H1 (cell line): ENCODE measurements around the gene KRTAP21-2. TPM values are rescaled to one million over a fixed set of nuclear protein-coding genes. Genes with fewer than 3 reads are reported as not detected.
"Not testable (repeated sequence)": the region's sequence is repeated elsewhere in the genome, so short reads cannot be mapped to it uniquely, and the experiment has no call there.

Source experiments
- CTCF ChIA-PET: fragments of 300-600 bp; sonication (Branson Sonifier 250); formaldehyde crosslinking; loops from one replicate; lab custom pipeline; 2021; ENCODE audit not compliant: partially characterized antibody; lab: Charles Lee
- POLR2A ChIA-PET: fragments of 300-600 bp; sonication (Branson Sonifier 250); formaldehyde crosslinking; loops from one replicate; lab custom pipeline; 2021; ENCODE audit warnings: inconsistent platforms; ENCODE audit not compliant: partially characterized antibody; lab: Charles Lee
- DNase-seq, 2 experiments: peaks; one replicate each; pipeline versions ENCODE4 v3.0.0 to v3.0.0-alpha.2; 2010 to 2022; ENCODE audit warnings: low spot score in 2 of 2, low read depth in 1 of 2, mixed read lengths in 1 of 2
- FAIRE-seq: peaks from 2 replicates; lab custom pipeline; 2011; peaks lifted over from hg19 to GRCh38; lab: Jason Lieb, UNC
- H2AFZ ChIP-seq: 2 replicates; pipeline ENCODE4 v1.8.1; 2012; ENCODE audit warnings: low read length, inconsistent platforms
- H2AK5ac ChIP-seq: 2 replicates; pipeline ENCODE4 v1.6.1; 2013; ENCODE audit warnings: low read depth, low read length
- H2BK120ac ChIP-seq: replicated peaks from 2 replicates; pipeline ENCODE3; 2013; ENCODE audit warnings: low read depth, low read length, inconsistent platforms
- H2BK12ac ChIP-seq: 2 replicates; pipeline ENCODE4 v1.6.1; 2013; ENCODE audit warnings: low read depth, low read length
- H2BK15ac ChIP-seq: 2 replicates; pipeline ENCODE4 v1.6.1; 2013; ENCODE audit warnings: low read length
- H2BK20ac ChIP-seq: 2 replicates; pipeline ENCODE4 v1.6.1; 2013; ENCODE audit warnings: low read length
- H2BK5ac ChIP-seq: 2 replicates; pipeline ENCODE4 v1.6.1; 2013; ENCODE audit warnings: low read depth, low read length
- H3K14ac ChIP-seq: 2 replicates; pipeline ENCODE4 v1.6.1; 2013; ENCODE audit warnings: inconsistent platforms; ENCODE audit not compliant: insufficient read length
- H3K18ac ChIP-seq: 2 replicates; pipeline ENCODE4 v1.6.1; 2013; ENCODE audit warnings: low read length; ENCODE audit errors: extremely low read depth
- H3K23ac ChIP-seq: 2 replicates; pipeline ENCODE4 v1.6.1; 2013; ENCODE audit warnings: inconsistent platforms; ENCODE audit not compliant: insufficient read length
- H3K23me2 ChIP-seq: 2 replicates; pipeline ENCODE4 v1.6.1; 2013; ENCODE audit warnings: low read depth, low read length
- H3K27ac ChIP-seq: 2 replicates; pipeline ENCODE4 v1.6.1; 2011; ENCODE audit warnings: low read depth, low read length, inconsistent platforms
- H3K27me3 ChIP-seq, 4 experiments: replicated peaks in 1 of 4; 1 replicate in 1 of 4; 2 replicates in 3 of 4; pipeline versions ENCODE4 v1.6.1 to v1.8.1; 2011 to 2013; ENCODE audit warnings: low read length in 3 of 4, mild to moderate bottlenecking in 3 of 4, inconsistent platforms in 2 of 4, mixed read lengths in 2 of 4, moderate library complexity in 1 of 4; ENCODE audit not compliant: control insufficient read depth in 3 of 4, insufficient read depth in 3 of 4; ENCODE audit errors: extremely low read depth in 1 of 4
- H3K36me3 ChIP-seq, 4 experiments: 2 replicates each; pipeline versions ENCODE4 v1.6.1 to v1.8.1; 2011 to 2013; ENCODE audit warnings: mild to moderate bottlenecking in 4 of 4, low read length in 3 of 4, moderate library complexity in 2 of 4, control low read depth in 1 of 4, inconsistent platforms in 1 of 4; ENCODE audit not compliant: insufficient read depth in 4 of 4, control insufficient read depth in 2 of 4
- H3K4ac ChIP-seq: replicated peaks from 2 replicates; pipeline ENCODE3; 2013; ENCODE audit warnings: low read length, low read depth, mixed read lengths, inconsistent platforms; ENCODE audit not compliant: insufficient read length
- H3K4me1 ChIP-seq, 4 experiments: replicated peaks in 1 of 4; 1 replicate in 1 of 4; 2 replicates in 3 of 4; pipeline versions ENCODE4 v1.6.1 to v1.8.1; 2011 to 2013; ENCODE audit warnings: low read length in 3 of 4, inconsistent platforms in 2 of 4, mixed read lengths in 1 of 4; ENCODE audit not compliant: insufficient read depth in 4 of 4, control insufficient read depth in 3 of 4
- H3K4me2 ChIP-seq, 2 experiments: 2 replicates each; pipeline versions ENCODE4 v1.6.1 to v1.8.1; 2011 to 2013; ENCODE audit warnings: low read depth in 2 of 2, low read length in 2 of 2, control low read depth in 1 of 2, inconsistent platforms in 1 of 2, mild to moderate bottlenecking in 1 of 2; ENCODE audit not compliant: insufficient read depth in 1 of 2
- H3K4me3 ChIP-seq, 4 experiments: fragments of 200-600, 300-600 bp in 1 of 4; sonication (generic), shearing (Covaris generic), sonication (Bioruptor Twin) in 1 of 4; 2 replicates each; pipeline versions ENCODE4 v1.5.1 to v1.8.1; 2011 to 2016; ENCODE audit warnings: low read length in 4 of 4, low read depth in 3 of 4, control low read depth in 2 of 4, inconsistent platforms in 2 of 4, mild to moderate bottlenecking in 2 of 4, mixed read lengths in 1 of 4, moderate library complexity in 1 of 4; ENCODE audit not compliant: insufficient read depth in 2 of 4; ENCODE audit errors: extremely low read depth in 1 of 4
- H3K56ac ChIP-seq: replicated peaks from 2 replicates; pipeline ENCODE3; 2013; ENCODE audit warnings: low read depth, mild to moderate bottlenecking, mixed read lengths, low read length, inconsistent platforms; ENCODE audit not compliant: insufficient read length
- H3K79me1 ChIP-seq: 2 replicates; pipeline ENCODE4 v1.6.1; 2013; ENCODE audit warnings: low read depth, low read length, control low read depth
- H3K79me2 ChIP-seq, 2 experiments: 2 replicates each; pipeline versions ENCODE4 v1.6.1 to v1.8.1; 2012 to 2013; ENCODE audit warnings: low read length in 2 of 2, mild to moderate bottlenecking in 2 of 2, inconsistent platforms in 1 of 2; ENCODE audit not compliant: insufficient read depth in 2 of 2, control insufficient read depth in 1 of 2
- H3K9ac ChIP-seq, 4 experiments: replicated peaks in 1 of 4; 1 replicate in 1 of 4; 2 replicates in 3 of 4; pipeline versions ENCODE4 v1.6.1 to v1.8.1; 2011 to 2013; ENCODE audit warnings: low read depth in 3 of 4, low read length in 3 of 4, control low read depth in 2 of 4, mild to moderate bottlenecking in 2 of 4, moderate library complexity in 2 of 4, inconsistent platforms in 1 of 4; ENCODE audit errors: extremely low read depth in 1 of 4
- H3K9me3 ChIP-seq, 2 experiments: 2 replicates each; pipeline versions ENCODE4 v1.6.1 to v1.8.1; 2012 to 2013; ENCODE audit warnings: mild to moderate bottlenecking in 2 of 2, moderate library complexity in 2 of 2, control low read depth in 1 of 2, inconsistent platforms in 1 of 2, low read depth in 1 of 2, low read length in 1 of 2, mixed read lengths in 1 of 2; ENCODE audit not compliant: insufficient read depth in 2 of 2
- H4K20me1 ChIP-seq, 2 experiments: replicated peaks in 1 of 2; 2 replicates each; pipeline versions ENCODE3 to v1.8.1; 2011 to 2013; ENCODE audit warnings: inconsistent platforms in 2 of 2, low read length in 2 of 2, mild to moderate bottlenecking in 1 of 2; ENCODE audit not compliant: insufficient read depth in 2 of 2, control insufficient read depth in 1 of 2
- H4K5ac ChIP-seq: 2 replicates; pipeline ENCODE4 v1.6.1; 2013; ENCODE audit warnings: low read length, low read depth, mixed read lengths, inconsistent platforms; ENCODE audit not compliant: insufficient read length
- H4K8ac ChIP-seq: 2 replicates; pipeline ENCODE4 v1.8.0; 2013; ENCODE audit warnings: mild to moderate bottlenecking, moderate library complexity, low read length, inconsistent platforms; ENCODE audit not compliant: insufficient read depth; ENCODE audit errors: extremely low read depth
- H4K91ac ChIP-seq: replicated peaks from 2 replicates; pipeline ENCODE3; 2013; ENCODE audit warnings: low read length, mixed read lengths, inconsistent platforms; ENCODE audit not compliant: insufficient read length
- WGBS, 2 experiments: shearing (Covaris generic) in 1 of 2; methylation state at CpG; one replicate each; pipeline versions ENCODE4 v1.1.6 to v1.1.7; 2013 to 2015; ENCODE audit warnings: low lambda C conversion rate in 2 of 2, mixed read lengths in 2 of 2, inconsistent platforms in 1 of 2, low coverage in 1 of 2, missing lambda C conversion rate in 1 of 2; ENCODE audit not compliant: insufficient replicate concordance in 2 of 2, insufficient coverage in 1 of 2, insufficient read length in 1 of 2; ENCODE audit errors: extremely low coverage in 1 of 2, missing lambda C conversion rate in 1 of 2; 5-methylcytosine and 5-hydroxymethylcytosine counted together
- polyA plus RNA-seq, 7 experiments: library from polyadenylated mRNA; depleted of rRNA in 3 of 7; stranded (reverse) in 5 of 7; unstranded in 2 of 7; fragments of >200 nt in 5 of 7; fragments of 200-250 nt in 2 of 7; gene quantifications; 1 replicate in 5 of 7; 2 replicates in 1 of 7; 4 replicates in 1 of 7; pipeline versions ENCODE4 v1.2.1 to v1.2.3, GENCODE V29; 2011 to 2013; ENCODE audit warnings: missing spikeins in 2 of 7, mixed read lengths in 2 of 7
- total RNA-seq: library from RNA; stranded (reverse); fragmentation: NEBNext Ultra II Directional; extraction: Animal tissue kit (Norgen Biotek cat#: 25700); gene quantifications from 2 replicates; pipeline ENCODE4 v1.2.1, GENCODE V29; 2021

Gene KRTAP21-2
- total and polyA plus RNA-seq, 2 of the 8 experiments (the other 6 are each of a cell fraction or from before 2014, with no cell fraction given): not detected

DNA sequence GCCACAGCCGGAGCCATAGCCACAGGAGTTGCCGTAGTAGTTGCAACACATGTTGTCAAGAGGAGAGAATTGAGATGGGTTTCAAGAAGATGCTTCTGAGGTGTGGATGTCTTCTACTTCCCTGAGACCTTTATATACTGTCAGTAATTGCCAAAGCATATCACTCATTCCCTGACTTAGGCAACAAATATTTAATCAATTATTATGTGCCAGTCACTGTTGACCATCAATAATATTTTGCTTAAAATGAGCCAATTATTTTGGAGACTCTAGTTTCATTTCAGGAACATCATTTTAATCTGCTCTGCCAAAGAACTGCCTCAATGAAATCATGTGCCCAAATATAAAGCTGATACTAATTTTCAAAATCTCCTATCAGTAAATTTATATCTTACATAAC lies 8.3 kb upstream of the KRTAP21-2 start, which contains the start of gene KRTAP21-1:
Gene KRTAP21-1 (minus strand): TSS at position 101 of the 400 bp plus-strand sequence. CDS start 50 bp downstream, at position 51.
- H3K23ac ChIP-seq, H3K4me1 ChIP-seq, H3K4me3 ChIP-seq, FAIRE-seq, H2BK5ac ChIP-seq, H3K27me3 ChIP-seq, H2BK20ac ChIP-seq, H3K23me2 ChIP-seq, POLR2A ChIA-PET, H2BK12ac ChIP-seq, H4K5ac ChIP-seq, H2AFZ ChIP-seq, CTCF ChIA-PET, H4K20me1 ChIP-seq, H3K14ac ChIP-seq, H3K4ac ChIP-seq, DNase-seq, H2AK5ac ChIP-seq, H2BK15ac ChIP-seq, H4K91ac ChIP-seq, H3K4me2 ChIP-seq, H3K79me2 ChIP-seq, H3K79me1 ChIP-seq, H3K9me3 ChIP-seq, H3K56ac ChIP-seq, H2BK120ac ChIP-seq, H3K27ac ChIP-seq, H3K18ac ChIP-seq, H3K36me3 ChIP-seq, H4K8ac ChIP-seq, H3K9ac ChIP-seq: not testable (repeated sequence)
- 92% methylated on average over 2 of the region's 2 CpGs; no CpG with 5 or more reads in 1 of the 2 experiments for WGBS, 2 experiments
